Measurements from ENCODE around the gene NFIL3. TPM values are rescaled to one million over a fixed set of nuclear protein-coding genes. Genes with fewer than 3 reads are reported as not detected.

NFIL3 gene
- total RNA-seq, 1 donor from 2014 or later, result 30.4 TPM

DNA sequence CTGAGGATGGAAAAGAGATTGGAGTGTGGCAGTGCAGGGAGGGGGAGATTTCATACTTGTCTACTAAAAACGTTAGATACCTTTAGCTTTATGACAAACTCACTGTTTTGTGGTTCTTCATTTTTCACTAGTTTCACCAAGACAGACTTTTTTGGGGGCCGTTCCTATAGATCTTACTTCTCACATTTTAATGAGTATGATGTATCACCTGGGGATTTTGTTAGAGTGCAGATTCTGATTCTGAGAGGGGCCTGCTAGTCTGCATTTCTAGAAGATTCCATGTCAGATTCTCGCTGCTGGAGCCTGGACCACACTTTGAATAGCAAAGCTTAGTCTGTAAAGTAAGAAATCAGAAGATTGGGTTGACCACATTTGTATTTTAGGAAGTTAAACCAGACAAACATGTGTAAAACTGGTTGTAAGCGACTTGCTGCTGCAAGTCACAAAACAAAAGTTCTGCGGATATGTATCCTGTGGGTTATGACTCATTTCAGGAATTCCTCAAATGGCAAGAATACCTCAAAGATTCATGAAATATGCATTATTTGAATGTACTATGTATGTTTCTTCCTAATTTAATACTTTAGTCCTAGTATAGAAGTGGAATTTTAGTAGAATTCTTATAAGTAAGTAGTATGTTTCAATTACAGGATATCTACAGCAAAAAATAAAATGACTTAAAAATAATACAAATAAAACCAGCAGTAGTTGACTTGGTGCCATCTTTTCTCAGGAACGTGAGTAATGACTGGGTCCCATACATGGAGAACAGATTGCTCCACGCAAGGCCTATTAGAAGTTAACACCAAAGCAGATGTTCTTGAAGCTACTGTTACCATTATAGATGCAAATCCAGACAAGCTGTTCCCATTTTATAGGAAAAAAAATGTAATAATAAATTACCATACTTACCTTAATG is 27.8 kb downstream of the NFIL3 start:
- Mint-ChIP-seq H3K27me3 (no peaks in the 10 kb centered on the region), H3K36me3 (no peaks in the 10 kb centered on the region), H3K4me1 (ENCODE audit: unreplicated experiment) (no peaks in the 10 kb centered on the region), H3K4me3 (no peak overlapping the region), H3K9me3 (no peaks in the 10 kb centered on the region), H3K27ac (no peak overlapping the region)
- TF ChIP-seq, protein P1, sequence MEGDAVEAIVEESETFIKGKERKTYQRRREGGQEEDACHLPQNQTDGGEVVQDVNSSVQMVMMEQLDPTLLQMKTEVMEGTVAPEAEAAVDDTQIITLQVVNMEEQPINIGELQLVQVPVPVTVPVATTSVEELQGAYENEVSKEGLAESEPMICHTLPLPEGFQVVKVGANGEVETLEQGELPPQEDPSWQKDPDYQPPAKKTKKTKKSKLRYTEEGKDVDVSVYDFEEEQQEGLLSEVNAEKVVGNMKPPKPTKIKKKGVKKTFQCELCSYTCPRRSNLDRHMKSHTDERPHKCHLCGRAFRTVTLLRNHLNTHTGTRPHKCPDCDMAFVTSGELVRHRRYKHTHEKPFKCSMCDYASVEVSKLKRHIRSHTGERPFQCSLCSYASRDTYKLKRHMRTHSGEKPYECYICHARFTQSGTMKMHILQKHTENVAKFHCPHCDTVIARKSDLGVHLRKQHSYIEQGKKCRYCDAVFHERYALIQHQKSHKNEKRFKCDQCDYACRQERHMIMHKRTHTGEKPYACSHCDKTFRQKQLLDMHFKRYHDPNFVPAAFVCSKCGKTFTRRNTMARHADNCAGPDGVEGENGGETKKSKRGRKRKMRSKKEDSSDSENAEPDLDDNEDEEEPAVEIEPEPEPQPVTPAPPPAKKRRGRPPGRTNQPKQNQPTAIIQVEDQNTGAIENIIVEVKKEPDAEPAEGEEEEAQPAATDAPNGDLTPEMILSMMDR (conservative IDR thresholded peaks at IDR 0.05), result no peak
- DNase-seq (ENCODE audit: extremely low spot score, unreplicated experiment), result no peak

DNA sequence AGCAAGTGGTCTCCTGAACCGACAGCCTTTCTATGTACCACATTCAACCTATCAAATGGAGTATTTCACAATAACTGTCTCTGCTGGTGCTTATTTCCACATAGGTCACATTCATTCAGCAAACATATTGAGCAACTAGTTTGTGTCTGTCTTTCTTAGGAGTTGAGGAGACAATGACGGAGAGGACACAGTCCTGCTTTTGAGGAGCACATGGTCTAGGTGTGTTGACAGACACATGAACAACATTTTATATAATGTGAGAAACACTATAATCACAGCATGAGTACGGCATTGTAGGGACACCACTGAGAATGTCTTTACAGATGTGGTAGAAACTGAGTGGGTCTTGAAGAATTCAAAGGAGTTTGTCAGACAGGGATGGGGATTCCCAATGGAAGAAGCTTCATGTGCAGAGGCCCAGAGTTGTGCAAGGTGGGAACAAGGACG is 28.5 kb downstream of the NFIL3 start:
- H3K36me3 Mint-ChIP-seq, result no peaks in the 10 kb centered on the region
- no peak overlapping the region for H3K4me3 Mint-ChIP-seq
- TF ChIP-seq, protein P1 (conservative IDR thresholded peaks at IDR 0.05), result no peak
- H3K27ac Mint-ChIP-seq, result no peak overlapping the region
- no peaks in the 10 kb centered on the region for H3K4me1 Mint-ChIP-seq (ENCODE audit: unreplicated experiment)
- DNase-seq (ENCODE audit: extremely low spot score, unreplicated experiment), result no peak
- H3K9me3 Mint-ChIP-seq, result no peaks in the 10 kb centered on the region
- no peaks in the 10 kb centered on the region for H3K27me3 Mint-ChIP-seq

DNA sequence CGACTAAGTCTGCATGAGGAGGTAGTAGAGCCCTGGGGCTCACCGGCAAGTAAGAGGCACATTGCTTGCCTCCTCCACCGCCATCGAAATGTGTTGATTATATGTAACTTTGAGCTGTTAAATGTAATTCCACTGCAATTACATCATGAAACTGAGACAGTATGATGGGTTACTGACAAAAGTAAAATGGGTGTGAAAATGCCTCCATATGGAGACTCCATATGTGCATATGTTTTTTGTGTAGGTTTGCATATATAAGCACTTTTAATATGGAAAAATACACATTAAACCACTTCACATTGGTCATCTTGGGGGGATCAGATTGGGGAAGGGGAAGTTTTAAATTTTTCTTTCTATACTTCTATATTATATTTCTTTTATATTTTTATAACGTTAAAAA is 29.8 kb downstream of the NFIL3 start:
- no peak overlapping the region for H3K27ac Mint-ChIP-seq
- H3K27me3 Mint-ChIP-seq, result no peaks in the 10 kb centered on the region
- H3K9me3 Mint-ChIP-seq, result no peaks in the 10 kb centered on the region
- no peak overlapping the region for H3K4me3 Mint-ChIP-seq
- TF ChIP-seq, protein P1 (conservative IDR thresholded peaks at IDR 0.05), result no peak
- no peaks in the 10 kb centered on the region for H3K4me1 Mint-ChIP-seq (ENCODE audit: unreplicated experiment)
- H3K36me3 Mint-ChIP-seq, result no peaks in the 10 kb centered on the region
- DNase-seq (ENCODE audit: extremely low spot score, unreplicated experiment), result no peak

DNA sequence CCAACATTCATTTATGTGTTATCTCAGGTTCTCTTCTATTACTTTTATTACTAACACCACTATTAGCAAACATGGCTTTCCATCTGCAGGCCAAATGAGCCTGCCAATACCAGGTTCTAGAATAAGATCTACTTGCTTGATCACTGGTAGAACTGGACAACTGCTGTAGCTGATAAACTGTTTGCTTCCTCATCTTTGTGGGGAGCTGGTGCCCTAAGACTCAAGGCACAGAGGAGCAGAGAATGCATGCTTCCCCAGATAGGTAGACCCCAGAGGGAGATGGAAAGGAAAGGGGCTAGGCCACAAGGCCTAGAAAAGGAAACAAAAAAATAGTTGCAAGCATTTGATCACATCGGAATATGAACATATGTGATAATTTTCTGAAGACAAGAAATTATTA is 31.2 kb downstream of the NFIL3 start:
- Mint-ChIP-seq H3K4me1 (ENCODE audit: unreplicated experiment) (no peaks in the 10 kb centered on the region), H3K27me3 (no peaks in the 10 kb centered on the region), H3K4me3 (no peak overlapping the region), H3K27ac (no peak overlapping the region), H3K36me3 (no peaks in the 10 kb centered on the region), H3K9me3 (no peaks in the 10 kb centered on the region)
- no peak for DNase-seq (ENCODE audit: extremely low spot score, unreplicated experiment)
- TF ChIP-seq, protein P1 (conservative IDR thresholded peaks at IDR 0.05), result no peak

DNA sequence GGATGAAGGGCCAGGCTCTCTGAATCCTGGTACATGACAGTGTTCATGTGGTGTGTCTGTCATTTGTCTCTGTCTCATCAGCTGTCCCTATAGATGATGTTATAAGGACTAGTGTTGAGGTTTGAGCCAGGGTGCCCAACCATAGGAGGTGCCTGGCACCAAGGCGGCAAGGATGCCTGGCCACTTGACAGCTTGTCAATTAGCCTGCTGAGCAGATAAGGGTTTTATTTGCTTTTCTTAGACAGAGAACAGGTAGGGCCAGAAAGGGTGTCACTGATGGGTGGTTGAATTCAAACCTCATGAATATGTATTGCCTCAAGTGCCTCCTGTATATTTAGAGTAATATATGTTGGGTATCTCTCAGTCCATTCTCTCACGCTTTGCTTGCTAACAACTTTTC is 31.8 kb downstream of the NFIL3 start:
- no peaks in the 10 kb centered on the region for H3K27me3 Mint-ChIP-seq
- H3K27ac Mint-ChIP-seq, result no peak overlapping the region
- no peaks in the 10 kb centered on the region for H3K9me3 Mint-ChIP-seq
- H3K36me3 Mint-ChIP-seq, result no peaks in the 10 kb centered on the region
- no peak overlapping the region for H3K4me3 Mint-ChIP-seq
- TF ChIP-seq, protein P1 (conservative IDR thresholded peaks at IDR 0.05), result no peak
- H3K4me1 Mint-ChIP-seq (ENCODE audit: unreplicated experiment), result no peaks in the 10 kb centered on the region
- DNase-seq (ENCODE audit: extremely low spot score, unreplicated experiment), result no peak
